GM13976 (cell line): Measurements from ENCODE around the gene SLC9A9.

Experiments used
- DNase-seq: peaks from one replicate; pipeline ENCODE4 v3.0.0; 2012; ENCODE audit warnings: low spot score
- CTCF ChIP-seq: IDR thresholded peaks from 2 replicates; pipeline ENCODE4 v1.5.1; 2012; ENCODE audit warnings: borderline replicate concordance, mild to moderate bottlenecking; ENCODE audit not compliant: insufficient read depth; ENCODE audit errors: extremely low read depth, missing control alignments, control extremely low read depth
- in situ Hi-C: fragments of 300-500 bp; cut with MboI; formaldehyde crosslinking; loops from one replicate; pipeline ENCODE4 v1.12.0; 2022; ENCODE audit warnings: low sequenced_read_pairs, mixed read lengths, inconsistent platforms; ENCODE audit not compliant: unreplicated experiment

The SLC9A9 gene

GRCh38 chr3:143344516-143345165, 503.6 kb downstream of the SLC9A9 start:
- no peak for TF ChIP-seq CTCF
- in situ Hi-C loops, result no loop called here

GRCh38 chr3:143343944-143344343, 504.3 kb downstream of the SLC9A9 start:
- in situ Hi-C loops, result no loop called here
- TF ChIP-seq CTCF, result no peak
- no peak for DNase-seq

More at GRCh38 chr3:143344516-143345165, 503.6 kb downstream of the SLC9A9 start:
- no peak for DNase-seq

GRCh38 chr3:143343031-143343430, 505.2 kb downstream of the SLC9A9 start:
- DNase-seq, result no peak
- in situ Hi-C loops, result no loop called here
- TF ChIP-seq CTCF, result no peak

- no peak for DNase-seq
- TF ChIP-seq CTCF, result no peak
- in situ Hi-C loops, result no loop called here
Measured at GRCh38 chr3:143339451-143339850, 508.8 kb downstream of the SLC9A9 start.

GRCh38 chr3:143337387-143337786, 510.9 kb downstream of the SLC9A9 start:
- in situ Hi-C loops, result no loop called here
- TF ChIP-seq CTCF, result no peak
- DNase-seq, result no peak

- in situ Hi-C loops, result no loop called here
- no peak for TF ChIP-seq CTCF
- DNase-seq, result no peak
Measured at GRCh38 chr3:143334231-143334630, 514.0 kb downstream of the SLC9A9 start.
